GM15510 (cell line): ENCODE results near the gene CRIM1.

Experiments used
- POLR2A ChIP-seq: IDR thresholded peaks from 3 replicates; pipeline ENCODE4 v1.6.1; 2011; ENCODE audit warnings: borderline replicate concordance; ENCODE audit not compliant: insufficient read length; ENCODE audit errors: extremely low read depth

The CRIM1 gene

DNA sequence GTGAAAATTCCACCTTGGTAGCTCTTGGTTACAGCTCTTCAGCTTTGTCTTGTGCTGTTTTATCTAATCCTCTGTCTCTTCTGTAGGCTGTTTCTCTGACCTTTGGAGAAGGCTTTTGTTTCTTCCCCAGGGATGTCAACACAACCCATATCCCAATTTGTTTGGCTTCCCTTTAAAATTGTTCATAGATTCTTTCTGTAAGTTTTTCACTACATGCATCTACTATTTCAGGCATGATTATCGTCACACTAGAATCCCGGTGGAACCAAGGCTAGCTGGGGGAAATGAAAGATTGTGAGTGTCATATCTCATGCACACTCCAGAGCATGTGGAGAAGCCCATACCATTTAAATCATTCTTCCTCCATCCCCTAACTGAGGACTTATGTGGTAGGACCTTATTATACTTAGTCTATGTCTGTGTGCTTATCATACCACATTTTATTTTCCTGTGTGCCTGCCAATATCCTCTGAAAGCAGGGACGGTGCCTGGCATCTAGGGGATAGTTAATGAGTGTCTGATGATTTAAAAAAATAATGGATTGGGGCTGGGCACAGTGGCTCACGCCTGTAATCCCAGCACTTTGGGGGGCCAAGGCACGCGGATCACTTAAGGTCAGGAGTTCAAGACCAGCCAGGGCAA, 59.9 kb downstream of the CRIM1 start:
- TF ChIP-seq POLR2A = no peak

DNA sequence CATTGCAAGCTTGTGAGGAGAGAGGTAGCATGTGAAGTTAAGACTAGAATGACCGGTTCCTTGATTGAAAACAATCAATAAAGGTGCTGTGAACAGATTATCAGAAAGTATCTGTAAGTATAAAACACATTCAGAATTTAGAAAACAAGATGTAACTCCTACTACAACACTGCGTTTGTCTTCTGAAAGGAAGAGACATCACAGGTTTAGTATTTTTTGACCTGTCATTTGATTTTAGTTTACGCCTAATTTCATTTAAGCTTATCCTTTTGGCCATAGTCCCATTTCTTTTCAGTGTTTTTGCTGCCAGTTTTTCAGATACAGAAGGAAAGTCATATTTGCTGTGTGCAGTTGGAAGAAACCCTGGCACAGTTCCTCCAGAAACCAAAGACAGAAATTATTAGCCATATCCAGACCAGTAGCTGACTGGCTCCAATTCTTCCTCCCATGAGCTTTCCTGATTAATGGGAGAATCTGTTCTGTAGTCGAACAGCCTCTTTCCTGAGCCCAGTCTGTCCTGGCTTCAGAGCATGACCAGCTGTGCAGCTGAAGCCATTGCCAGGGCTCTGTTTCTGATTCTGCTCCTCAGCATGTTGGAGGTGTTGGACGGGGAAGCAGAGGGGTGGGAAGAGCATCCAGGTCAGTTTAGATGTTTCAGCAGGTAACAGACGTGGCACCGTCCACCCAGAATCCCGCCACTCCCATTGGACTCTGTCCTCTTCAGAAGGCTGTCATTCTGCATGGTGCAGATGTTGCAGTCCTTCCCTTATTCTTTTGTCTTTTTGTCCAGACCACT, 61.0 kb downstream of the CRIM1 start:
- TF ChIP-seq POLR2A = no peak

DNA sequence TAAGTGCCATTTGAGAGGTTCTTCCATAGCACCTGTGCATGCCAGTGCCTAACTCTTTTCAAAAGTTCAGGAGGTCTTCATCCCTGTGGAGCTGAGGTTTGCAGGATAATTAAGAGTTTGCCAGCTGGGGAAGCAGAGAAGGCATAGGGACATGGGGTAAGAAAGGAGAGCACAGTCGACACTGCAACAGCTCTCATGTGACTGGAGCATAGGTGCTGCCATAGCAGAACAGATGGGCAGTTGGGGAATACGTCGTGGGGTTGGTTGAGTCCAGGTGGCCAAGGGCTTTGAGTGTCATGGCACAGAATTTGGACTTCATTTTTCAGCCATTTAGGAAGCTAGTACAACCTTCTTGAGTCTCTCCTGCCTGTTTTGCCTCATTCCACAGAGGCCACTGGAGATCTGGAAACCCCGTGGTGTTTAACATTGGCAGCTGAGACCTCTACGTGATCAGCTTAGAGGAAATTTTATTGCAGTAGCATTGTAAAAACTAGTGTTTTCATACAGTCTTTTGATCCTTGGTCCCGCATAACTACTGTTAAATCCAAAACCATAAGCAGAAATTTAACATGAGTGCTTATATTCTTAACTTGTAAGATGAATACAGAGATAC, 65.1 kb downstream of the CRIM1 start:
- no peak for TF ChIP-seq POLR2A

DNA sequence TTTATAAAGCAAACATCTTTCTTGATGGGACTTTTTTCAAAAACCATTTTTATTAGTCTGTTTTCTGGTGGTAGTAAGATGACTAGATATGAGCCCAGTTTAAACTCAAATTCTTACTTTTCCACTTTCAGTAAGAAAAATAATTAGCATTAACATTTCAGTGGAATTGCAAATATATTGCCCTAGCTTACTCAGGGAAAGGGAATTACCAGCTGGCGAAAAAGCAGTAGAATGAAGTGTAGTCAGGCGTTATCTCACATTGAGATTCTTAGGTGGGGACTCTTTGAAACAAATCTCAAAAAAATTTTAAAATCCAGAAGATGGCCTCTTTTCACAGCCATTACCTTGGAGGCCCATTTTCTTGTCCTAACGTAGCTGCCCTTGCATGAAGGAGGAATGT, 65.8 kb downstream of the CRIM1 start:
- TF ChIP-seq POLR2A = no peak

DNA sequence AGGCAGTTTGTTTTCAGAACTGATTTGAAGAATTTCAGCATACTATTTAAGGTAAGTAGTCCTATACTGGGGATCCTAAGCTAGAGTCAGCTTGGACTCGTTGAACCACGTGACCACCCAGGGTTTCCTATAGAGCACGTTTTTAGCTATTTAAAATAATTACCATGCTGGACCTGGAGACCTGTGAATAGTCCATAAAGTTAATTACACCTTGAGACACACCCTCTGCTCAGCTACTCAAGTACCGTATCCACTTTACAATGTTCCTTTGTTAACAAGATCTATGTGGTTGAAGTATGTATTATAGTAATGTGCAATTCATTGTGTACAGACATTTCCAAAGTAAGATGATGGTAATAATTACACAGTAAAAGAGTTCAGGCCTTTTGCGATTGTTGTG, 67.6 kb downstream of the CRIM1 start:
- no peak for TF ChIP-seq POLR2A

DNA sequence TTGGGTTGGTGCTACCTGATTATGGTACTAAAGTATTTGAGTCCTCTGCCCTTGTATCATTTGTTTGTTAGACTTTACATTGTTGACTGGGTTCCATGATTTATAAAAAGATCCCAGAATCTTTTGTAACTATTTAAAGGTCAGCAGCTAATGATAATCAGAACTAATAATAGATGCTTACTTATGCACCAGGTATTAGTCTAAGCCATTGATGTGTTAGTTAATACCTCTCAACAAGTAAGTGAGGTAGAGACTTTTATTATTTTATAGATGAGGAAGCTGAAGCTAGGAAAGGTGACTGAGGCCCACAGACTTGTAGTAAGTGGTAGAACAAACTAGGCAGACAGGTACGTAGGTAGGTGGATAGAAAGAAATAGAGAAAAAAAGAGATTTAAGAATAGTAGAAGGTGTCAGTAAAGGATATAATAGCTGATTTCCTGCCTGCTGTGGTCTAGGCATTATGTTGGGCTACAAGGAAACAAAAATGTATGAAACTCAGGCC, 68.1 kb downstream of the CRIM1 start:
- TF ChIP-seq POLR2A = no peak

DNA sequence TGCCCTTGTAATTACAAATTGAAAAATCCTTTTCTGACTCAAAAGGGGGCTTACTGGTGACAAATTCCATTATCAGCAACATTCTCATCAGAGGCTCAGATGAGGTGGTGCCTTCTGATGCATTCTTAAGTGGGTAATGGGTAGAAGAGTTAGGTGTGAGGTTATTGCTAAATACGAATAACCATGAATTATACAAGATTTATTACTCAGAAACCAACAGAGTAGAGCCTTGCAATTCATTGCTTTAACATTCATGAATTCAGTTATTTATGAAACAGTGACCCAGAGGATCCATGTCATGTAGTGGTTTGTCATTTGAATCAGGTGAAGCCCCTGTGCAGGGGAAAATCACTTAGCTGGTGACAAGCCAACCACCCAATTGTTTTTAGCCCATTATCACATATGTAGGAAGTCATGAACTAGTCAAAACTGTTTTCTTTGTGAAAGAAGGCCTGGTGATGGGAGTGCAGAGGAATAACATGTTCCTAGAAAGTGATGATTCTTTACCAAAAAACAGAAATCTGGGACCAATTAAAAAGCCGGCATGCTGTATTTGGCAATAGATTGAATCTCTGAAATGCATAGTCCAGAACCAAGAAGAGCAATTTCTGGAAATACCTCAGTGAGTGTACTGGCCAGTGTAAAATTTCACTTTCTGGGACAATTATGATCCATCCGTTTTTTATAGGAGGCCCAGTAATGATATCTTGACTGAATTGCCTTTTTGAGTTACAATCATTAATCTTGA, 70.2 kb downstream of the CRIM1 start:
- TF ChIP-seq POLR2A = no peak

DNA sequence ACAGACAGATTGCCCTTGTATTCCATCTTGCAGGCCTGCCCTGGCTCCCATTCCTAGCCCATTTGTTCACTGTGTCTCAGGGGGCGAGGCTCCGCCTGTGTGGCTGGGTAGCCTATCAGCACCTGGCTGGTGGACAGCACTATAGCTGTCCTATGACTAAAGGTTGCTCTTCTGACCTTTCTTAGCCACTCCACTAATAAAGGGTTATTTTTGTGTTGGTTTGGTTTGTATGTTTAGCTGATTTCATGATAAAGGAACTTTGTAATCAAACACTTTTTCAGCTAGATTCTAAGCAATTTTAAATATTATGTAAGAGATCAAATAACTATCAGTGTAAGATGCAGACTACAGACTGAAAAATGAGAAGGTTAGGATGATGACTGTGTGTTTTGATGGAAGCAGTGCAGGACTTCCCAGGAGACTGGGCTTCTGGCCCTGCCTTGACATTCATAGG, 72.2 kb downstream of the CRIM1 start:
- TF ChIP-seq POLR2A = no peak

DNA sequence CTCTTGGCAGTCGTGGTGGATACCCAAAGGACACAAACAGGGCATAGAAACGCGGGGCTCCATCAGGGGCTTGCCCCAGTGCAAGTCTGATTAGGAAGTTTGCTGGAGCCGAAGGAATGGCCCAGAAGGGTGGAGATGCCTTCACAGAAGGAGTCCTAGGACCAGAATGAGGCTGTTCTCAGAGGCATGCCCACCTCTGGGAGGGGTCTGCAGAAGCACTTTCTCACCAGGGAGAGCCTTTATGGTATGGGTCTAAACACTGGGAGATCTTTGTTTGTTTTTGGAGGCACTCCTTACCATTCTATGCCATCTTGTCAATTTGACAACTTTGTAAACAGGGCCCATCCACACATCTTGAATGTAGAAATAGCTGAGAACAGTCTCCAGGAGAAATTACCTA, 75.0 kb downstream of the CRIM1 start:
- no peak for TF ChIP-seq POLR2A

DNA sequence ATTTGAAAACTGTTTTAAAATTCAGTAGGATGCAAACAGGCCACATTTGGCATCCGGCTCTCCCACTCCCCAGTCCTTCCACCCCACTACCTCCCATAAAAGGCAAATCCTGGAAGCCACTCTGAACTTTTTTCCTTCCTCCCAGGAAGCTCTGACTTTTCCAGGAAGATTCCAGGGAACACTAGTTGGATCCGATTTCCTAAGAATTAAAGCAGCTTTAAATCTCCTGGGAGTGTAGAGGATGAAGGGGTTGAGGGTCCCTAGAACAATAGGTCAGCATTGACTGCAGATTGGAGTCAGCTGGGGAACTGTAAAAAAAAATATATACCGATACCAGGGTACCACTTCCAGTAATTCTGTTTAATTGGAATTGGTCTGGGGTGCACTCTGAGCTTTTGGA, 76.9 kb downstream of the CRIM1 start:
- TF ChIP-seq POLR2A = no peak

DNA sequence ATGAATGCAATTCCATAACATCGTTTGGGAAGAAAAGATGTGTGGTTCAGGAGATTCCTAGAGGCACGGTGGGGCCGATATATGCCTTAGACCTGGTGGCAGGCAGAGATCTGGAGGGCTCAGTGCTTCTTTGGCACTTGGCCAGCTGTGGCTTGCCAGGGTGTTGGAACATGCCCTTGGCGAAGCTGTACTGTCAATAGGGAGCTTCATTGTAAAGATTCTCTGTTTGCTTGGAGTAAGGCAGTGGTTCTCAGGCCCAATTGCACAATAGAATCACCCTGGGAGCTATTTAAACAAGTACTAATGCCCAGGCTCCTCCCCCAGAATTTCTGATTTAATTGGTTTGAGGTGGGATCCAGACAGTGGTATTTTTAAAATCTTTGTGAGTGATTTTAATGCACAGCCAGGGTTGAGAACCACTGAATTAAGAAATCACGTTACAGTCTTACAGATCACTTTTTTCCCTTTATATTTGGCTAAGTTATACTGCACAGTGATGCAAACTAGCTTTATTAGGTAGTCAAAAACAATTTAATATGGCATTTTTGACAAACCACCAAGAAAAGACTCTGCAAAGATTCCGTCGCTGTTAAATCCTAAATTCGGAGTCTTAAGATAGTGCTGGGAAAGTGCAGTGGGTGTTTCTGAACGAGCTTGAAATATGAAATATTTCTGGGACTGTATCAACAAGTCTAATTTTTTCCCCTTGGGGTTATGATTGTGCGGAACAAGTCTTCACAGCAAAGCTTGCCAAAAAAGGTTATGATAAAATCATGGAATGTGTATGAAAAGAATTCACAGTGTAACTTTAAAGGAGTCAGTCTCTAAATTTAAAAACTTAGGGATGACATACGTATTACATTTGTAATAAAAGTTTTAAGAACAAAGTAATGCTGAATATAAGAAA, 78.0 kb downstream of the CRIM1 start:
- no peak for TF ChIP-seq POLR2A

DNA sequence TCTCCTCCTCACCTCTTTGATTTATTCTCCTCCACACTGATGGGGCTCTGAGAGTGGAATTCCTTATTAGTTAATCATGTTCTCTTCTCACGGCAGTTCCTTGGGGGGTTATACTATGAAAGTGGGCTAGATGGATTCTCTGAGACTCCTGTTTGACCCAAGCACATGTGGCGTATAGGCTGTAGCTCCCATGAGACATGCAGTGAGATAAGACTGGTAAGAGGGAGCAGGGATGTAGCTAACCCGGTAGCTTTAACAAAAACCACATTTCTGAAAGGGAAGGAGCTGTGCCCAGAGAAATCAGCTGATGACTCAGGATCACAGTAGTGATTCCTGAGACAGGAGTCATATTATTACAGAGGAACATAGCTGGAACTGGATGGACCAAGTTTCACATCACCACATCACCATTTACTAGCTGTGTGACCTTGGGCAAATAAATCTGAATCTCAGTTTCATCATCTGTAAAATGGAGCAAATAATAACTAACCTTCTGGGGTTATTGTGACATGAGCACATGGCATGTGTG, 82.9 kb downstream of the CRIM1 start:
- TF ChIP-seq POLR2A = no peak

DNA sequence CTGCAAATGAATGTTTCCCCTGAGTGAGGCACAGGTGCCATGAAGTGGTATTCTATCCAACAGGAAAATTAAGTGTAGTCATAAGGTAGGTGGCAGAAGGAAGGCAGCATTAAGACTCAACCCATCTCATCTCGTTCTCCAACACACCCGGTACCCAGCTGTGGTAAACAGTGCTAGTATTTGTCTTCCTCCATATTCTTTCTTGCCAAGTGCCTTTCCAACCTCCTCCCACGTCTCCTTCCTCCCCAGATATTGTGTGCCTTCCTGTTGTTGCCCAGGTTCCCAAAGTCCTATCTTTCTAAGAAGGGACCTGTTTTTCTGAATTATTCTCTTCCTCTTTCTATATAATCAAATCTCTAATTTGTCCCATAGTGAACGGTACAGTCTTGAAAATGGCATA, 83.5 kb downstream of the CRIM1 start:
- no peak for TF ChIP-seq POLR2A
